Chondrocyte (in vitro differentiated cells): ENCODE results near the gene ITFG1. TPM values are rescaled to one million over a fixed set of nuclear protein-coding genes. Genes with fewer than 3 reads are reported as not detected.

Experiments used
- DNase-seq: peaks from one replicate; pipeline ENCODE4 v3.0.0; 2021; ENCODE audit warnings: mixed read lengths, low spot score
- H3K27ac Mint-ChIP-seq: one replicate; pipeline ENCODE4 v1.8.0; 2021; ENCODE audit warnings: mild to moderate bottlenecking, moderate library complexity, mixed read lengths; ENCODE audit not compliant: unreplicated experiment
- H3K27me3 Mint-ChIP-seq: 2 replicates; pipeline ENCODE4 v1.8.0; 2021; ENCODE audit warnings: low read depth, mixed read lengths
- H3K36me3 Mint-ChIP-seq: 2 replicates; pipeline ENCODE4 v1.8.0; 2021; ENCODE audit warnings: low read depth, mixed read lengths
- H3K4me1 Mint-ChIP-seq: 2 replicates; pipeline ENCODE4 v1.8.0; 2021; ENCODE audit warnings: low read depth, mild to moderate bottlenecking, mixed read lengths
- H3K4me3 Mint-ChIP-seq: one replicate; pipeline ENCODE4 v1.8.0; 2021; ENCODE audit warnings: mild to moderate bottlenecking, moderate library complexity, mixed read lengths; ENCODE audit not compliant: unreplicated experiment
- H3K9me3 Mint-ChIP-seq: 2 replicates; pipeline ENCODE4 v1.8.0; 2021; ENCODE audit warnings: low read depth, mixed read lengths
- CTCF ChIP-seq: fragments of 200-600 bp; sonication (generic); IDR thresholded peaks from 2 replicates; pipeline ENCODE4 v1.5.0; 2021; ENCODE audit warnings: antibody characterized with exemption, mild to moderate bottlenecking, moderate library complexity
- total RNA-seq: library from RNA; stranded (reverse); gene quantifications from 3 replicates; pipeline ENCODE4 v1.2.1, GENCODE V29; 2021

ITFG1 gene
- total RNA-seq, 1 donor from 2014 or later = 71.7 TPM

GRCh38 chr16:47254756-47255155 is 206.1 kb downstream of the ITFG1 start:
- Mint-ChIP-seq H3K4me1 (no peaks in the 10 kb centered on the region), H3K27me3 (no peaks in the 10 kb centered on the region), H3K4me3 (no peak overlapping the region), H3K36me3 (peaks cover 17% of the 10 kb centered on the region), H3K27ac (no peak overlapping the region), H3K9me3 (no peaks in the 10 kb centered on the region)
- TF ChIP-seq CTCF = no peak
- no peak for DNase-seq

DNA sequence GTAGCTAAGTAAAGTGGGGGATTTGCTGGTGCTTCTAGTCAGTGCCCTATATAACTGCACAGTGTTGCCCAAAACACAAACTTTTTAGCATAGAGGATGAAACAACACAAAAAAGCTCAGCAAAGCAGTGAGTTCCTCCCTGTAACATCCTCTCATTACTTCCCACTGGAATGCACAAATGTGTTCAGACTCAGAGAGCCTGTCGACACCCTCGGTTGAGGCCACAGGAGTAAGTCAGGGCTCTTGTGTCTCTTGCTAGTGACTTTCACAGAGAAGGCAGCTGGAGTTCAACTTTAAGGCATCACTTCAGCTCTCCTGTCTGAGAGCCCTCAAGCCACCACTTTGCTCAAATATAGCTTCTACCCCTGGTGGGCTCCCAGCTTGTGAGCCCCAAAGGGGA is 209.9 kb downstream of the ITFG1 start:
- no peak for TF ChIP-seq CTCF
- Mint-ChIP-seq H3K4me3 (no peak overlapping the region), H3K4me1 (no peaks in the 10 kb centered on the region), H3K27ac (no peak overlapping the region), H3K9me3 (no peaks in the 10 kb centered on the region), H3K36me3 (peaks cover 2% of the 10 kb centered on the region), H3K27me3 (no peaks in the 10 kb centered on the region)
- DNase-seq = no peak

- H3K4me1 Mint-ChIP-seq = no peaks in the 10 kb centered on the region
- H3K27ac Mint-ChIP-seq = no peak overlapping the region
Observed at GRCh38 chr16:47247690-47248089, 213.2 kb downstream of the ITFG1 start.

DNA sequence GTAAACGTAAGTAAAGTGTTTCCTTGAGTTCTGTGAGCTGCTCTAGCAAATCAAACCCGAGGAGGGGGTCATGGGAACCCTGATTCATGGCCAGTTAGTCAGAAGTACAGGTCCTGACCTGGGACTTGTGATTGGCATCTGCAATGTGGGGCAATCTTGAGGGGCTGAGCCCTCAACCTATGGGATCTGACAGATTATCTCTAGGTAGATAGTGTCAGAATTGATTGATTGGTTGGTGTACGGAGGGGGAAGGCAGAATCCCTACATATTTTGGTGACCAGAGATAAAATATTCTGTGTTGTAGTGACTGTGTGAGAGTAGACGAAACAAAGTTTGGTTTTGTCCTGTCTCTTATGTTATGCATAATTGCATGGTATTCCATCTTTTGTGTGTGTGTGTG is 216.7 kb downstream of the ITFG1 start:
- TF ChIP-seq CTCF = no peak
- H3K27me3 Mint-ChIP-seq = no peaks in the 10 kb centered on the region
- no peaks in the 10 kb centered on the region for H3K36me3 Mint-ChIP-seq
- H3K4me1 Mint-ChIP-seq = peaks cover 10% of the 10 kb centered on the region
- no peak for DNase-seq
- no peaks in the 10 kb centered on the region for H3K9me3 Mint-ChIP-seq
- H3K27ac Mint-ChIP-seq = no peak overlapping the region
- H3K4me3 Mint-ChIP-seq = no peak overlapping the region

More at GRCh38 chr16:47247690-47248089, 213.2 kb downstream of the ITFG1 start:
- no peaks in the 10 kb centered on the region for H3K27me3 Mint-ChIP-seq
- H3K4me3 Mint-ChIP-seq = no peak overlapping the region
- no peaks in the 10 kb centered on the region for H3K9me3 Mint-ChIP-seq
- TF ChIP-seq CTCF = no peak
- no peak for DNase-seq
- H3K36me3 Mint-ChIP-seq = no peaks in the 10 kb centered on the region

DNA sequence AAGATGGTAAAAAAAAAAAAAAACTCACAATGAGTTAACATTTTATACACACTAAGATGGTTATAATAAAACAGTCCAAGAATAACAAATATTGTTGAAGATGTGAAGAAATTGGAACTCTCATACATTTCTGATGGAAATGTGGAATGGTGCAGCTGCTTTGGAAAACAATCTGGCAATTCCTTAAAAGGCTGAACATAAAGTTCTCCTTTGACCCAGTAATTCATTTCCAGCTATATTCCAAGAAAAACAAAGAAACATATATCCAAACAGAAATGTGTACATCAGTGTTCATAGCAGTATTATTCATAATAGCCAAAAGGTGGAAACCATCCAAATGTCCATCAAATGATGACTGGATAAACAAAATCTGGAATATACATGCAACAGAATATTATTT is 219.8 kb downstream of the ITFG1 start:
- H3K27ac Mint-ChIP-seq = no peak overlapping the region
- H3K27me3 Mint-ChIP-seq = no peaks in the 10 kb centered on the region
- no peaks in the 10 kb centered on the region for H3K36me3 Mint-ChIP-seq
- peaks cover 15% of the 10 kb centered on the region for H3K4me1 Mint-ChIP-seq
- no peaks in the 10 kb centered on the region for H3K9me3 Mint-ChIP-seq
- H3K4me3 Mint-ChIP-seq = no peak overlapping the region
- TF ChIP-seq CTCF = no peak
- no peak for DNase-seq
